Activated T-helper 9 cell treated with anti-CD3 and anti-CD28 coated beads, Interleukin-2, amount 50 U/mL, for 16 hours (primary cell): Measurements from ENCODE around the gene ATG4C.
"Not testable (repeated sequence)": the region's sequence is repeated elsewhere in the genome, so short reads cannot be mapped to it uniquely, and the experiment has no call there.

ENCODE experiments used
- DNase-seq: peaks from one replicate; pipeline ENCODE4 v3.0.0-alpha.2; 2020; ENCODE audit warnings: low read depth

The ATG4C gene

DNA sequence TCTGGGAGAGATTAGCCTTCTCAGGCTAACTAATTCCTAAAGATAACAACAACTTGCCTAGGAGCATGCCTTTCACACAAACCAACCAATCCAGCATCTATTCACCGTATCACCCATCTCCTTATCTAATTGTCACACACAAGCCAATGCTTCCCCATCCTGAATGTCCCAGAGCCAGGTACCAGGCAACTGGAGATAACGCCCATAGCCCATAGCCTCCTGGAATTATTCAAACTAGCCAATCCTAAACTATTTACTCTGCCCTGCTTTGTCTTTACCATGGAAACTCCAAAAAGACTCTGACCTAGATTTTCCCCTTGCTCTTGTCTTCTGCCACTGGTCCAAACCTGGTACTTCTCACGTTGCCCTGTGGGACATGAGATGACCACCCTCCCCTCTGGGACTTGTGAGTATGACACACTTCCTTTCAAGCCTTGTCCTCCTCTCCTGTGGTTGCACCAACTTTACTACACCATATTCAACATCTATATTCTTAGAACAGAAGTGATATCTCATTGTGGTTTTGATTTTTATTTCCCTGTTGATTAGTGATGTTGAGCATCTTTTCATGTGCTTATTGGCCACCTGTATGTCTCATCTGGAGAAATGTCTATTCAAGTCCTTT lies 8.8 kb upstream of the ATG4C start:
- no peak for DNase-seq

DNA sequence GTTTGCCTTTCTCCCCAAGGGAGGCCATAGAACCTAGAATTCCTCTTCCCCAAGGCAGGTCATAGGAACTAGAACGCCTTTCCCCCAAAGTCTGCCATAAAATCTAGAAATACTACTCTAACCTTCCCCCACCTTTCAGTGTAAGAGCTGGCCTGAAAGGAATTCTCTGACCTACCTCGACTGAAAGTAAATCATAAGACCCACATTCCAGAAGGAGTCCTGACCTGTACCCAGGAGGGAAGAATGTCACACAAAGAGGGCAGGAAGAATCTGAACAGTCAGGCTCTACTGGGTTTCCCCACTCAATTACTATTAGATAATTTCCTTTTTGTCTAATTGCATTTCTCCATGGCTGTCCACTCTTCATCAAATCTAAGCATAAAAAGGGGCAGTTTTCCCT lies 5.7 kb upstream of the ATG4C start:
- DNase-seq = no peak

DNA sequence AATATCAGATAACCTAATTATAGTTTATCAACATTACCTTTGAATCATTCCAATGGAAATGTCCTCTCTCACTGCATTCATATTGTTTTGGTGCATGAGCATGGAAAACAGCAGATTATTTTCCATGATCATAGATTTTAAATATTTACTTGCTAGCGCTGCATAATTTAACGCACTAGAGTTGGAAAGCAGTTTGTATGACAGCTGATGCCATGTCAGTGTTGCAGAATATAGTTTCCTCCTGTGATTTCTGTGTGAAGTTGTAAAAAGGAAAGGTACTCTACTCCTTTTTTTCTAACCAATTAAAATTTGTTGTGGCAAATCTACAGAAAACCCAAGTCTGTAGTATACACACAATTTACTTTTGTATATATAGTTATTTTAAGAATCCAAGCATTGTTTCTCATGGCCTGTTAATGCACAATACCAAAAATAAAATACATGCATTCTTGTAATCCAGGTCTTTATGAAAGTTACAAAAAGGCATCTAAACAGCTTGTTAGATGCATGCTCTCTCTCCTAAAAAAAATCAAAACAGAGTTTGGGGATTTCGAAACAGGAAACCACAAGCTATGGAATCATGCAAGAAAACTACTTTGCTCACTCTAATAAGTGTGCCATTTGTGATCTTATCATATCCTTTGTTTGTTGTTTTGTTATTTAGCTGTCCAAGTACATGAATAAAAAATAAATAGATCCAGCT lies 1.9 kb upstream of the ATG4C start:
- DNase-seq = no peak

GRCh38 chr1:62782544-62783212 lies 1.3 kb upstream of the ATG4C start:
- not testable (repeated sequence) for DNase-seq

DNA sequence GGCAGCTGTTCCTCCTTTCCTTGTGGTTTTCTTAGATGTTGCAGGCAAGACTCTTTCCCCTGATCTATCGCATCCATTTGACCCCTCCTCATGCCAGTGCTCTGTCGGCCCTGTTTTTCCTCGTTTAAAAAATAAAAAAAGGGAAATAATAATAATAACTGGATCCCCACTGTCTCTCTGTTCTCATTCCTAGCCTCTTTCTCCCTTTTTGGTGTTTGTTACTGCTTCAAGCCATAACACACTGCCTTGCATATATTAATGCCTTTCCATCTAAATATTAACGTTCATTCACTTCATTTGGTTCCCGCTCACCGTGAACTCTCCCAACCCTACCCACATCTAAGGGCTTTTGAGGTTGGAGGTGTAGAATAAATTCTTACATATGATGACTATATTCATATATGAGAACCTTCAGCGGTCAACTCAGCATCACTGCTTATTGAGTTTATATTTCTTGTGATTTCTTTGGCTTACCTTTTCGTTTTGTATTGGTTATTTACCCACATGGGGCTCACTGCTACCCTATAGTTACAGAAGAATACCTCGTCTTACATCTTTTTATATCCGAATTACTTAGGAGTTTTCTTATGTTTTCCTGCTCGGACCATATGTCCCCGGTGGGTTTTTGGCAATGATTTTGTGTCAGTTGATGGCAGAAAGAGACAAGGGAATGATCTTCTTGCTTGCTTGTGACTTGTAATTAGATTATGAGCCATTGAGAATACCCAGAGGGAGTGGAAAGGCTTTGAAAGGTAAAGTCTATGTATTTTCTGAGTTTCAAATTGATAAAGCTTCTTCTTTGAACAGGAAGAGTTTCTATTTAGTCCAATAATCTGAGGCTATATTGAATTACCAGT lies 805 bp downstream of the ATG4C start:
- no peak for DNase-seq

GRCh38 chr1:62790716-62791115 lies 6.8 kb downstream of the ATG4C start:
- no peak for DNase-seq

DNA sequence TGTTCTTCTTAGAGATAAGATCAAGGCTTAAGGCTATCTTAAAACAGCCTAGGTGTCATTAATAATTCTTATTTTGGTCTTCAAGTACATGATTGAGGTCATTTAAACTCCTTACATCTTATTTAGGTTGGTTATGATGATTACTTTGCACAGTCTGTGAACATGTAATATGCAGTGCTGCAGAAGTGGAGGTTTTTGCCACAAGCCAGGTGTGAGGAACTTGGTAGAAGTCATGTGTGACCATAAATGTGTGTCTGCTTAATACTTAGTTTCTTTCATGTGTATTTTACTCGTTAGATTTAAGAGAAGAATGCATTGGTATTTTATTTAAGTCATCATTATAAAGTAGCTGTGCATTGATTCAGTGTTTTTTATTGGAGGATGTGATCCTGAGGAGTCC lies 10.1 kb downstream of the ATG4C start:
- DNase-seq = no peak

DNA sequence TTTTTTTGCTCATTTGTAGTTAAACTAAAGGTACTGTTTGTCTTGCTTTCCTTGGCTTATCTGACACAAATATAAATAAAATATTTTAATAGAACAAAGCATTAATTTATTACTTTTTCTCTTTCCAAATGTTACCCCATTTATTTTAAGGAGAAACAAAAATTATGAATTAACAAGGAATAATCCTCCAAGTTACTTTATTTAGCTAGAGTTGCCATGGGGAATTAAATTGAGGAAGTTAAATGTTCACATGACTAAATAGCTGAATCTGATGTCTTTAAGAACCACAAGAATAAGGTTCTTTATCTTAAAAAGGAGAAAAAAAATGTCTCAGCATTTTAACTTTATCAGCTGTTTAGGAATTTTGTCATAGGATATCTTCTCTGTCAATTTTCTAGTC lies 12.3 kb downstream of the ATG4C start:
- no peak for DNase-seq

- DNase-seq = no peak
Observed at GRCh38 chr1:62799688-62800087, 15.8 kb downstream of the ATG4C start.

DNA sequence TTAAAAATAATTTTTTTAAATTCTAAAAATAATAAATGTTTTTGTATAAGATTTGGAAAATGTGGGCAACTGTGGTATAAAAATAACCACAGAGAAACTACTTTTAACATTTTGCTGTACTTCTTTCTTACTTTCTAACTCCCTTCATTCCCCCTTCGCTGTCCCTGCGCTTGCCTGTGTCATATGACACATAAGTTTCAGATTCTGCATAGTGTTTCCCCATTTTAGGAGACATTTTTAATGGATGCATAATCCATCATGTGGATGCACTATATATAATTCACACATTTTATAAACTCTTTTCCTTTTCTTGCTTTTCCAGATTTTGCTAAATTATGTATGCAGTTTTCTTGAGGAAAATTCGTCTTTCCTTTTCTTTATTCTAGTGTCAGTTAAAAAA lies 16.3 kb downstream of the ATG4C start:
- DNase-seq = no peak

DNA sequence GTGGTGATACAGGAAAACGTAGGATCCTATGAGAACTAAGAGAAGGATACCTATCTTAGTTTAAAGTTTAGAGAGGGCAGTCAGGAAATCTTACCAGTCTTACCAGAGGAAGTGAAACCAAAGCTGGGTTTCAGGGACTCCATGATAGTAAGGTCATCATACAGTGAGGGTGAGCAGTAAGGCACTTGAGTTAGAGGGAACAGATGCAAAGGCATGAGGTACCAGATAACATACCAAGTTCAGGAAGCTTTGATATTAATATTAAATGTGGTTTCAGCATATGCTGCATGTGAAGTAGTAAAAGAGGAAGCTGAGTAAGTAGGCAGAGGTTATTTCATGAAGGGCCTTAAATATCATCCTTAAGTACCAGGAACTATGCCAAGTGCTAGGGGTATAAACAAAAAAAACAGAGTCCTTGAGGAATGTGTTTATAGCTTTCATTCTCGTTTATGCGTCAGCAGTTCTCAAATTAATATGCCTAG lies 16.9 kb downstream of the ATG4C start:
- DNase-seq = no peak

GRCh38 chr1:62809788-62810187 lies 25.9 kb downstream of the ATG4C start:
- no peak for DNase-seq

- DNase-seq = no peak
Observed at GRCh38 chr1:62810420-62811274, 26.7 kb downstream of the ATG4C start.

DNA sequence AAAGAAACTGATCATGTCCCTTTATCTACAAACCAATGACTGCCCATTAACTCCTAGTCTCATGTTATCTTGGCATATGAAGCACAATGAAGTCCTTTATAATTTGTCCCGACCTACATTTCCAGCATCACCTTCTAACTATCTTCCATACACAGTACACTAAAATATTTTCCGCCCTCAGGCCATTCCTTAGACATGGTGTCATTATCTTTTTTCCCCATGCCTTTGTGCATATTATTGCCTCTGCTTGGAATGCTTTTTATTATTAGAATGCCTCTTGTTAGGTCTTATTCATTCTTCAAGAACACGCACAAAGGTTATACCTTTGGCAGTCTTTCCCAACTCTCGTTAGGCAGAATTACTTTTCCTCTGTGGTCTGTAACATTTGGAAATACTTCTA lies 39.6 kb downstream of the ATG4C start:
- DNase-seq = no peak

GRCh38 chr1:62826901-62827300 lies 43.0 kb downstream of the ATG4C start:
- DNase-seq = no peak

DNA sequence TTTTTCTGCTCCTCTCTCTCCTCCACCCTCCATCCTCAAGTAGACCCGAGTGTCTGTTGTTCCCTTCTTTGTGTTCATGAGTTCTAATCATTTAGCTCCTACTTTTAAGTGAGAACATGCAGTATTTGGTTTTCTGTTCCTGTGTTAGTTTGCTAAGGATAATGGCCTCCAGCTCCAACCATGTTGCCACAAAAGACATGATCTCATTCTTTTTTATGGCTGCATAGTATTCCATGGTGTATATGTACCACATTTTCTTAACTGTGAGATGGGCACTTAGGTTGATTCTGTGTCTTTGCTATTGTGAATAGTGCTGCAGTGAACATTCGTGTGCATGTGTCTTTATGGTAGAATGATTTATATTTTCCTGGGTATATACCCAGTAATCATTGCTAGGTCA lies 43.9 kb downstream of the ATG4C start:
- not testable (repeated sequence) for DNase-seq

DNA sequence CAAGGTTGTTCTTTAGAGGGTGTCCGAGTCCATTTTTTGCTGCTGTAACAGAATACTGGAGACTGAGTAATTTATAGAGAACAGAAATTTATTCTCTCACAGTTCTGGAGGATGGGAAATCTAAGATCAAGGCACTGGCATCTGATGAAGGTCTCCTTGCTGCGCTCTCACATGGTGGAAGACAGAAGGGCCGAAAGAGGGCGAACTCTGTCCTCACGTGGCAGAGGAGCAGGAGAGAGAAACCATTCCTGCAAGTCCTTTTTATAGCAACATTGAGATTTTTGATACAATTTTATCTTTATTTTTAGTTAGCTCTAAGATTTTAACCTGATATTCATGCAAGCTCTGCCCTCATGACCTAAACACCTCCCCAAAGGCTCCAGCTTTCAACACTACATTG lies 48.3 kb downstream of the ATG4C start:
- DNase-seq = no peak

GRCh38 chr1:62833529-62833928 lies 49.6 kb downstream of the ATG4C start:
- no peak for DNase-seq

DNA sequence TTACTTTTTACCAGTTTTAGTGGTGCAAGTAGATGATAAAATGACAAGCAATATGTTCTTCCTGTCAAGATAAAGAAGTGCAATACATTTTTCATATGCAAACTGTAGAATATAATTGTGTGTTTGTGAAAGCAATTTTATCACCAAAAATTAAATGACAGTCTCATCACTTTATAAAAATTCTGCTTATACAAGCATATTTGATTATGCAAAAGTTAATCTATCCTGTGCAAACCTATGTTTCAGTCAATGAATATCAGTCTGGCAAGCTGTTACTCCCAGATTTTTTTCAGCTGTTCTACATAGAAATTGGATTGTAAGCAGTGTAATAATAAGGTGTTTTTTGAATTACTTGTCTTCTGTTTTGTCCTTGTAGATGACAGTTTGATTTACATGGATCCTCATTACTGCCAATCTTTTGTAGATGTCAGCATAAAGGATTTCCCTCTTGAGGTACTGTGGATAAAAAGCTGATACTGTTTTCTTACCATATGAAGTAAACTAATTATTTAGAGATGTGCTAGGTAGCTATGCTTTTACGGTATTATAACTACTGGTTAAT lies 50.5 kb downstream of the ATG4C start:
- DNase-seq = no peak

DNA sequence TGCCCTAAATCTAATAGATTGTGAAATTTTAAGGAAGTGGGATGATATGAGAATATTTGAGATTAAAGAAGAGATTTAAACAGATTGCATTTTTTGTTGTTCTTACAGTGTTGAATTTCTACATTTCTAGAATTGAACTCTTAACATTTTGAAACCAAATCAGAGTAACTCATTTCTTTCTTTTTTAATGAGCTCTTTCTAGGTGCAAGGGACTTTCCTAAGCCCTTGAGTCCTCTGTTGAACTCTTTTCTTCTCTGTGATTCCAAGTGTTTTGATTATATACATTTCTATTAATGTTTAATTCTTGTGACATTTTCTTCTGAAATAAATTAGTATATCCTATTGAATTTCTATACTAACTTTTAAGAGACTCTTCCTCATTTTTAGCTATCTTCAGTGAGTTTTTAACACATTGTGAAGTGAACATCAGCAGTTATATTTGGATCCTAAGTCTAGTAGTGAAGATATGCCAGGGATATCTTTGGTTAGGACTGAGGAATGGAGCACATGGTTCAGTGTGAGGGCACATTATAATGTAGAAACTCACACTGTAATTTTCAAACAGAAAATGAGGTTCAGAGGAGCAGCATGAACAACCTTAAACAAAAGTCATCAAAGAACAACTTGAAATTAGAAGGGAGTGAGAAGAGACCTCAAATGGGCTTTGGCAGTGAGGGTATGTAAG lies 53.1 kb downstream of the ATG4C start:
- no peak for DNase-seq

DNA sequence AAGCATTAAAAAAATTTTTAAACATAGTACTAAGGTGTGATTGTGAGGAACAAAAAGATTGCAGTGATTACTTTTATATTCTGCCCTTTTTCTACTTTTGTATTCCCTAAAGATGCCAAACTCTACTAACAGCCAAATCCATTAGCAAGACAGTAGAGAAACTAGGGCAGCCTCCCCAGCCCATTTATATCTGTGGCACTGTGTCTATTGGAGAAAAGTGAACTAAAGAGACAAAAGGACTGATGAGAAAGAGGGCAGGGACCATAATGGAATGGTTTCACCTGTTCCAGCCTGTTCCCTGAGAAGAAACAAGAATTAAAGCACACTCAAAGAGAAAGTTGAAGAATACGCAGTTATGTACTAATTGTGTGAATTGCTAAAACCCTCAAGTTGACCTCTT lies 56.6 kb downstream of the ATG4C start:
- DNase-seq = no peak
